Measurements from ENCODE around the gene FIGNL2.

FIGNL2 gene

DNA sequence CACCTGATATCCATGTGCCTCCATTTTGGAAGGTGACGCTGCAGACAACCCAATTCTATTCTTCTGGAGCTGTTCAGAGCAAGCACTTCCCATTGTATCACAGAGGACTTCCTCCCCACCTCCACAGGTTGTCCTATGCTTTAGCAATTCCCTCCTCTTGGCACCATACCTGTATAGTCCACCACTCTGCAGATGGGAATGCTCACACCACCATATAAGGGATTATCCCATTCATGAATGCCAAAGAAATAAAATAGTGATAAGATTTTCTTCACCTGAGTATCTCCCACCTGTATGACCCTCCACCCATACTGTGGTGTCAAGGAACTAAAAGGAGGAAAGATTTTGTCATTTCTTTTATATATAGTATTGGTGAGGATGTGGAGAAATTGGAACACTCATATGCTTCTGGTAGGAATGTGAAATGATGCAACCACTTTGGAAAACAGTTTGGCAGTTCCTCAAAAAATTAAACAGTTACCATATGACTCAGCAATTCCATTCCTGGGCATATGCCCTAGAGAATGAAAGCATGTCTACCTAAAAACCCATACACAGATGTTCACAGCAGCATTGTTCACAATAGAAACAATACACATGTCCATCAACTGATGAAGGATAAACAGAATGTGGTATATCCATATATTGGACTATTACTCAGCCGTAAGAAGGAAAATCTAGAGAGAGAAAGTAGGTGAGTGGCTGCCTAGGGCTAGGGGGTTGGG is 75.2 kb downstream of the FIGNL2 start:
- Histone ChIP-seq H3K36me3 (ENCODE audit: insufficient read depth, low read length) (no peaks in the 10 kb centered on the region), H3K27me3 (ENCODE audit: insufficient read depth, low read length) (no peaks in the 10 kb centered on the region), H3K9me3 (ENCODE audit: low read length) (no peaks in the 10 kb centered on the region), H3K27ac (ENCODE audit: low read depth, low read length, poor library complexity, severe bottlenecking) (no peak overlapping the region), H3K4me3 (ENCODE audit: low read depth, low read length, poor library complexity, severe bottlenecking) (no peak overlapping the region), H3K4me1 (ENCODE audit: insufficient read depth, low read length, severe bottlenecking) (no peaks in the 10 kb centered on the region), H4K20me1 (ENCODE audit: insufficient read depth, low read length) (no peaks in the 10 kb centered on the region), H3K9me2 (ENCODE audit: low read depth, low read length) (no peaks in the 10 kb centered on the region), H3K79me2 (ENCODE audit: insufficient read depth, low read length) (no peaks in the 10 kb centered on the region), H3K9ac (ENCODE audit: low read length) (no peak overlapping the region), H3K4me2 (ENCODE audit: low read length) (no peak overlapping the region), H2AFZ (ENCODE audit: low read length) (no peak overlapping the region), H3F3A (ENCODE audit: insufficient read depth, low read length) (no peaks in the 10 kb centered on the region)
- no peak for TF ChIP-seq CTCF (IDR thresholded peaks at IDR 0.05; ENCODE audit: low read length)
- no peak for TF ChIP-seq EZH2 (IDR thresholded peaks at IDR 0.05; ENCODE audit: borderline replicate concordance, low read length)

DNA sequence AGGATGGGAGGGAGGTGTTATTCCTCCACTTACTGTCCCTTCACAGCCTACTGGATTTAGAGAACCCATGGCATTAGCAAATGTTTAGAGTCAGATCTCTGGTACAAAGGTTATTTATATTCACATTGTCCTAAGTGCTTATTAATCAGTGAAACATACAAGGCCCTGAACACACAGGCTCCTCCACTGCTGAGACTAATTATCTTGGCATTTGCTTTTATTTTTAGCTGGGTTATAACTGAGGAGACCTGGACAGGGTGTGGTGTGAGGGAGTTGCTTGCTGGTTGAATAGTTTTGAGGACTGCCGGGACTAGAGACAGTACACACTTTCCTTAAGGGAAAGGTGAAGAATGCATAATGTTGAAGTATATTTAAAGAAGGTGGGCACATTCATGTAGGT is 77.5 kb downstream of the FIGNL2 start:
- no peak overlapping the region for H3K4me2 ChIP-seq (ENCODE audit: low read length)
- H3K36me3 ChIP-seq (ENCODE audit: insufficient read depth, low read length), result no peaks in the 10 kb centered on the region
- H3K9ac ChIP-seq (ENCODE audit: low read length), result no peak overlapping the region
- TF ChIP-seq EZH2 (IDR thresholded peaks at IDR 0.05; ENCODE audit: borderline replicate concordance, low read length) (no peak), CTCF (IDR thresholded peaks at IDR 0.05; ENCODE audit: low read length) (no peak)
- no peaks in the 10 kb centered on the region for H3K9me3 ChIP-seq (ENCODE audit: low read length)
- H3K9me2 ChIP-seq (ENCODE audit: low read depth, low read length), result no peaks in the 10 kb centered on the region
- H2AFZ ChIP-seq (ENCODE audit: low read length), result no peak overlapping the region
- no peaks in the 10 kb centered on the region for H4K20me1 ChIP-seq (ENCODE audit: insufficient read depth, low read length)
- H3K27me3 ChIP-seq (ENCODE audit: insufficient read depth, low read length), result no peaks in the 10 kb centered on the region
- no peak overlapping the region for H3K4me3 ChIP-seq (ENCODE audit: low read depth, low read length, poor library complexity, severe bottlenecking)
- no peaks in the 10 kb centered on the region for H3K4me1 ChIP-seq (ENCODE audit: insufficient read depth, low read length, severe bottlenecking)
- no peaks in the 10 kb centered on the region for H3F3A ChIP-seq (ENCODE audit: insufficient read depth, low read length)
- H3K27ac ChIP-seq (ENCODE audit: low read depth, low read length, poor library complexity, severe bottlenecking), result no peak overlapping the region
- no peaks in the 10 kb centered on the region for H3K79me2 ChIP-seq (ENCODE audit: insufficient read depth, low read length)

Data from OCI-LY1 (cell line).